Activated CD8-positive, alpha-beta T cell treated with anti-CD3 and anti-CD28 coated beads, Interleukin-2, amount 10 ng/mL, durations not matched to agents 7 days and 5 days (primary cell): Measurements from ENCODE around the gene SPSB4. TPM values are rescaled to one million over a fixed set of nuclear protein-coding genes. Genes with fewer than 3 reads are reported as not detected.

ENCODE experiments used
- ATAC-seq: fragments of 150-1000 bp; cut with Tn5 transposase; one replicate; pipeline ENCODE4 v1.10.0; 2021; ENCODE audit warnings: moderate library complexity
- CTCF ChIA-PET: fragments of 350-600 bp; sonication (Branson Sonifier 250); formaldehyde crosslinking; loops from one replicate; lab custom pipeline; 2021; ENCODE audit warnings: antibody characterized with exemption; lab: Charles Lee
- POLR2A ChIA-PET: fragments of 350-600 bp; sonication (Branson Sonifier 250); formaldehyde crosslinking; loops from one replicate; lab custom pipeline; 2021; ENCODE audit warnings: antibody characterized with exemption; lab: Charles Lee
- DNase-seq: peaks from one replicate; pipeline ENCODE4 v3.0.0-alpha.2; 2020
- H3K27ac Mint-ChIP-seq: one replicate; pipeline ENCODE4 v1.8.0; 2021; ENCODE audit warnings: mild to moderate bottlenecking, mixed read lengths
- H3K27me3 Mint-ChIP-seq: one replicate; pipeline ENCODE4 v1.8.0; 2021; ENCODE audit warnings: low read depth, mixed read lengths
- H3K36me3 Mint-ChIP-seq: one replicate; pipeline ENCODE4 v1.8.0; 2021; ENCODE audit warnings: low read depth, mixed read lengths
- H3K4me1 Mint-ChIP-seq: one replicate; pipeline ENCODE4 v1.8.0; 2021; ENCODE audit warnings: low read depth, mixed read lengths
- H3K4me3 Mint-ChIP-seq: one replicate; pipeline ENCODE4 v1.8.0; 2021; ENCODE audit warnings: mild to moderate bottlenecking, mixed read lengths
- H3K9me3 Mint-ChIP-seq: one replicate; pipeline ENCODE4 v1.8.0; 2022; ENCODE audit warnings: mixed read lengths; ENCODE audit not compliant: insufficient read depth
- total RNA-seq, 2 experiments: library from RNA; stranded (reverse); gene quantifications; one replicate each; pipeline ENCODE4 v1.2.3, GENCODE V29; 2021

The SPSB4 gene
- total RNA-seq, 2 experiments from 2014 or later, result not detected

DNA sequence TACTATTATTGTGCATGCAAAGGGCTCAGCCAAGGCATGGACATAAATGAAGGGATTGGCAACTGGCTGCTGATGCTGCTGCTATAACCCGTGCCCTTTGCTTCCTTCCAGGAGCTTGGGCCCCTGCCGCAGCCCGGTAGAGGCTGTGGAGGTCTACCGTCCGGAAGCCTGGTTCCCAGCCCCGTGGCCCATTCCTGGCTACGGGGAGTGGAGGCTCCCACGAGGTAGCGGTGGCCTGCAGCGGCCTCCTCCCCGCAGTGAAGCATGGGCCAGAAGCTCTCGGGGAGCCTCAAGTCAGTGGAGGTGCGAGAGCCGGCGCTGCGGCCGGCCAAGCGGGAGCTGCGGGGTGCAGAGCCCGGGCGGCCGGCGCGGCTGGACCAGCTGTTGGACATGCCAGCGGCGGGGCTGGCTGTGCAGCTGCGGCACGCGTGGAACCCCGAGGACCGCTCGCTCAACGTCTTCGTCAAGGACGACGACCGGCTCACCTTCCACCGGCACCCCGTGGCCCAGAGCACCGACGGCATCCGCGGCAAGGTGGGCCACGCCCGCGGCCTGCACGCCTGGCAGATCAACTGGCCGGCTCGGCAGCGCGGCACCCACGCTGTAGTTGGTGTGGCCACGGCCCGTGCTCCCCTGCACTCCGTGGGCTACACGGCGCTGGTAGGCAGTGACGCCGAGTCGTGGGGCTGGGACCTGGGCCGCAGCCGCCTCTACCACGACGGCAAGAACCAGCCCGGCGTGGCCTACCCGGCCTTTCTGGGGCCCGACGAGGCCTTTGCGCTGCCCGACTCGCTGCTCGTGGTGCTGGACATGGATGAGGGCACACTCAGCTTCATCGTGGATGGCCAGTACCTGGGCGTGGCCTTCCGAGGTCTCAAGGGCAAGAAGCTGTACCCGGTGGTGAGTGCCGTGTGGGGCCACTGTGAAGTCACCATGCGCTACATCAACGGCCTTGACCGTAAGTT, 15.0 kb downstream of the SPSB4 start:
- Mint-ChIP-seq H3K4me3 (no peak overlapping the region), H3K27me3 (peaks cover 3% of the 10 kb centered on the region), H3K36me3 (no peaks in the 10 kb centered on the region), H3K4me1 (peaks cover 10% of the 10 kb centered on the region), H3K27ac (no peak overlapping the region), H3K9me3 (no peaks in the 10 kb centered on the region)
- DNase-seq (no peak), ATAC-seq (no peak)
- ChIA-PET POLR2A (no interaction called here), CTCF (interaction anchor here (1.0 kb wide), 1 partner anchor 66 kb away, joined by 3 read pairs; no protein-coding TSS in a partner anchor)

DNA sequence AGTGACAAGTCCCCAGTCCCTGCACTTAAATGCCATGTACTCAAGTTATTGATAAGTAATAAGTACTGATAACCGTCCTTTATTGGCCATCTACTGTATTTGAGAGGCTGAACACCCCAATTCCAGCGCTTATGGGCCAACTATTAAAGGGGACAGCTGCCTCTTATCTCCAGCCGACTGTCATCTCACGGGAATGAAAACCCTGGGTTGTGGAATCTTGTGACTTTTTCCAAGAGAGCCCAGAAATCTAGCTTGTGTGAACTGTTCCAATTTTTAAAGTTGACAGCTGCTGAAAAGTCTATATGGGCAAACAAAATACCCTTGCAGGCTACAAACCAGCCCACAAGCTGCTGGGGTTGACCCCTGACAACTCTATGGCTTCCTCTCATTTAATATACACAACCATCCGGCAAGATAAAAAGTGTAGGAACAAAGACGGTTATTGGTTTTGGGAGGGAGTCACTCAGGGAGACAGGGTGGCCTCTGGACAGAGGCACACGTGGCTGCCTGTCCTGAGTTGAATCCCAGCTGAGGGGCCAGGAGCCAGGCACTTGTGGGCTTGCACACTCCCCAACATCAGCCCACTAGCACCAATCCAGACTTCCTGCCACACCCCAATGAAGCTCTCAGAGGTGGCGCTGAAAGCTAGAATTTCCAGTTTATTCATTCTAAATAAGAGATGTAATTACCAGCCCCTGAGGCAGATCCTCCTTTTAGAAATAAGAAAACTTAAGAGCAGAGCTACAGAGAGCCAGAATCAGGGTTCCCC, 16.2 kb downstream of the SPSB4 start:
- no peak for ATAC-seq
- H3K4me1 Mint-ChIP-seq, result peaks cover 10% of the 10 kb centered on the region
- no peak overlapping the region for H3K4me3 Mint-ChIP-seq
- ChIA-PET CTCF (interaction anchor here (1.0 to 1.1 kb wide), 2 partner anchors 16 to 67 kb away, joined by 3 read pairs; partner anchors contain the start of gene SPSB4), POLR2A (no interaction called here)
- H3K27me3 Mint-ChIP-seq, result no peaks in the 10 kb centered on the region
- H3K9me3 Mint-ChIP-seq, result no peaks in the 10 kb centered on the region
- no peak for DNase-seq
- no peaks in the 10 kb centered on the region for H3K36me3 Mint-ChIP-seq
- H3K27ac Mint-ChIP-seq, result no peak overlapping the region

DNA sequence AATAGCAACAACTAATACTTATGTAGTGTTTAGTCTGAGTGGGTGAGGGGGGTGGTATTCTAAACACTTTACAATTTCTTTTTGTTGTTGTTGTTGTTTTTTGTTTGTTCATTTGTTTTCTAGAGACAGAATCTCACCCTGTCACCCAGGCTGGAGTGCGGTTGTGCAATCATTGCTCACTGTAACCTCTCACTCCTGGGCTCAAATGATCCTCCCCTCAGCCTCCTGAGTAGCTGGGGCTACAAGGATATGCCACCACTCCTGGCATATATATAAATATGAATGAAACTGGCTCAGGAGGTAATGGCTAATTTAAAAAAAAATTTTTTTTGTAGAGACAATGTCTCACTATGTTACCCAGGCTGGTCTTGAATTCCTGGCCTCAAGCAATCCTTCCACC, 19.1 kb downstream of the SPSB4 start:
- ChIA-PET POLR2A (no interaction called here), CTCF (no interaction called here)
- Mint-ChIP-seq H3K36me3 (no peaks in the 10 kb centered on the region), H3K9me3 (no peaks in the 10 kb centered on the region), H3K4me1 (no peaks in the 10 kb centered on the region), H3K27ac (no peak overlapping the region), H3K27me3 (no peaks in the 10 kb centered on the region), H3K4me3 (no peak overlapping the region)
- DNase-seq (no peak), ATAC-seq (no peak)

DNA sequence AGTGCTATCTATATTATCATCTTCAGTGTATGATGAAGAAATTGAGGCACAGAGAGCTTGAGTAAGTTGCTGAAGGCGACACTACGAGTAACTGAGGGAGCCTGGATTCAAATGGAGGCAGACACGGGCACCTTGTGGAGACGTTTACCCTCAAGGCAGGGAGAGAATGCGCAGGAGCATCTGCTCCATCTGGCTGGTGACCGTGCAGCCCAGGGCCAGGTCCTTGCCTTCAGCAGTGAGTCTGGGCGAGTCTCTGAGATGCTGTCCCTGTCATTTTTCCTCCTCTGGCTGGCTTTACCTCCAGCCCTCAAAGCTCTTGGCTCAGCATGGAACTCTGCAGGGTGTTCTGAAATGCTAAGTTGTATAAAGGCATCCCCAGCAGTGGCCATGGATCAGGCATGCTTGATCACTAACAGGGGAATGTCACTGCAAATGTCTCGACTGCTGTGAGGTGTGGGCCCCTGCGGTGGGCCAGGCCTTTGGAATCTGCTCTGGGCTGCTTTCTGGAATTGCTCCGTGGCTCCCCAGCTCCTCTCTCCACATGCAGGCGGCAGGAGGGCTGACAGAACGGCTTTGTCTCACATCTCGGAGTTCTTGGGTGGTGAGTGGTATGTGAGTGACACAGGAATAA, 19.7 kb downstream of the SPSB4 start:
- DNase-seq, result no peak
- ChIA-PET CTCF (interaction anchor here (1.1 kb wide), 1 partner anchor 71 kb away, joined by 4 read pairs; no protein-coding TSS in a partner anchor), POLR2A (no interaction called here)
- Mint-ChIP-seq H3K4me1 (no peaks in the 10 kb centered on the region), H3K9me3 (no peaks in the 10 kb centered on the region), H3K27me3 (no peaks in the 10 kb centered on the region), H3K36me3 (no peaks in the 10 kb centered on the region), H3K4me3 (no peak overlapping the region), H3K27ac (no peak overlapping the region)
- no peak for ATAC-seq

DNA sequence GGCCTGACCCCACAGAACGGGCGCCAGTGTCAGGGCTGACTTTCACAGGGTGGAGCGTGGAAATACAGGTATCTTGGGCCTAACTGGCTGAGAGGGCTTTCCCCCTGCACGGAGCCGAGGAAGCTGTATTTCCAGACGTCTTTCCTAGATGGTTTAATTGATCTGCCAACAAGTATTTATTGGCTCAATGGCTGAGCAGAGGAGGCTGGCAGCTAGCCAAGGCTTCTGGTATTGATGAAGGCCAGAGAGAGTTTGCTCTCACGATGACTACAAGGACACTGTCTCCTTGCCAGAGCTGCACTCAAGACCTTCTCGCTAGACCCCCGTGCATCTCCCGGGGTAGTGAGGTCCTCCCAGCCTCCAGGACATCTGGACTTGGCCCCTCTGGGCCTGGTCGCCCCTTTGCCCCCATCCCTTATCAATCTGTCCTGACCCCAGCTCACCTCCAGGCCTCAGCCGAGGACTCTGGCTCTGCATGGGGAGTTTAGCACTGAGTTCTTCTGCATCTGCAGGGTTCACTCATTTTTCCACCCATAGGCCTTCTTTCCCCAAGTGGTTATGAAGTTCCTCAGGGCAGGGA, 20.6 kb downstream of the SPSB4 start:
- ATAC-seq, result no peak
- CTCF ChIA-PET, result interaction anchor here (1.1 kb wide), 1 partner anchor 71 kb away, joined by 4 read pairs; no protein-coding TSS in a partner anchor

DNA sequence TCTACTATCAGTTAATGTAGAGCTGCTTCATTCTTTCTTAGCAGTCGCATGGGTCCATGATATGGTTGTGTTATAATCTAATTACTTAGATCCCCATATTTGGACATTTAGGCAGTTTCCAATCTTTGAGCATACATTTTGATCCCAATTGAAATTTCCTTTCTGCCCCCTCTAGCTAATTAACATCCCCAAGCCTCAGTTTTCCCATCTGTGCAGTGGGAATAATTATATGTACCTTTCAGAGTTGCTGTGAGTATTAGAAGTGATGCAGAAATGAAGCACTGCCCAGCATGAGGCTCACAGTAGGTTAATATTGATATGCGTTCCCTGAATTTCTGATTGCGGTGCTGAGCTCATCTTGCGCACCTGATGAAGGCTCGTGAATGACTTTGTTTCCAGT, 21.8 kb downstream of the SPSB4 start:
- Mint-ChIP-seq H3K36me3 (no peaks in the 10 kb centered on the region), H3K4me1 (peaks cover 7% of the 10 kb centered on the region), H3K4me3 (no peak overlapping the region), H3K27ac (no peak overlapping the region), H3K9me3 (no peaks in the 10 kb centered on the region), H3K27me3 (peaks cover 2% of the 10 kb centered on the region)
- ChIA-PET CTCF (no interaction called here), POLR2A (no interaction called here)
- DNase-seq (no peak), ATAC-seq (no peak)

More for the DNA sequence above, 20.6 kb downstream of the SPSB4 start:
- Mint-ChIP-seq H3K9me3 (no peaks in the 10 kb centered on the region), H3K36me3 (no peaks in the 10 kb centered on the region), H3K27ac (no peak overlapping the region), H3K4me3 (no peak overlapping the region), H3K4me1 (no peaks in the 10 kb centered on the region), H3K27me3 (no peaks in the 10 kb centered on the region)
- DNase-seq, result no peak
- POLR2A ChIA-PET, result no interaction called here

DNA sequence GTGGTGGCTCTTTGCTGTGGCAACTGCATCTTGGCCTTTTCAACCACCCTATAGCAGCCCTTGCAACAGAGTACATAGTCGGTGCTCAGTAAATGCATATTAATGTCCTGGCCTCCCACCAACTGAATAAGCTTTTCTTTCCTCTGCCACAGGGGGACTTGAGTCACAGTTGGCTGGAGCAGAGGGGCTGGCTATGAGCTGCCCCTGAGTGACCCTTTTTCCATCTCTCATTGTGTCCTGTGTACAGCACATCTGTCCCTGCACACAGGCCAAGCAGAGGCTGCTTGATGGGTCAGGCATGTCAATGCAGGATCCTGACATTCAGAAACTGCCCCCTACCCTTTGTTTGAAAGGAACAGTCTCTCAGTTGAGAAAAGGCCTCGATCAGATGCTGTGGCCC, 22.4 kb downstream of the SPSB4 start:
- DNase-seq (no peak), ATAC-seq (no peak)
- H3K4me1 Mint-ChIP-seq, result peaks cover 7% of the 10 kb centered on the region
- H3K9me3 Mint-ChIP-seq, result no peaks in the 10 kb centered on the region
- POLR2A ChIA-PET, result no interaction called here
- no peak overlapping the region for H3K27ac Mint-ChIP-seq
- CTCF ChIA-PET, result no interaction called here
- H3K27me3 Mint-ChIP-seq, result peaks cover 2% of the 10 kb centered on the region
- no peak overlapping the region for H3K4me3 Mint-ChIP-seq
- no peaks in the 10 kb centered on the region for H3K36me3 Mint-ChIP-seq

DNA sequence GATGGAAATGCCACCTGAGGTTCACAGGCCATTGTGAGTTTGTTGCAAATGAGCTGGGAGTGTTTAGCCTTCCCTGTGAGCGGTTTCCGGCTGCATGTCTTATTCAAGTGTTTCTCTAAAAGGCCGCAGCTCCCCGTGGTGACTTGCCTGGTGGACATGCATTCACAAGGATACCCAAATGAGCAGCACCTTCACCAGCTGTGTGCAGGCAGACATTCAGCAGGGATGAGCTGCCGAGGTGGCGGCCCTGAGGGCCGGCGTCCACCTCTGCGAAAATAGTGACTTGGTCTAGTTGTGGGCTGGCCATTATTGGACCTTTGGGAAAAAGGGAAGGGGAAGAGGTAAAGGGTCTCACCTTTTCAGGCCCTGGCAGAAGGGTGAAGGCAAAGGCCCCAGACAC, 23.4 kb downstream of the SPSB4 start:
- H3K4me1 Mint-ChIP-seq, result peaks cover 7% of the 10 kb centered on the region
- POLR2A ChIA-PET, result no interaction called here

DNA sequence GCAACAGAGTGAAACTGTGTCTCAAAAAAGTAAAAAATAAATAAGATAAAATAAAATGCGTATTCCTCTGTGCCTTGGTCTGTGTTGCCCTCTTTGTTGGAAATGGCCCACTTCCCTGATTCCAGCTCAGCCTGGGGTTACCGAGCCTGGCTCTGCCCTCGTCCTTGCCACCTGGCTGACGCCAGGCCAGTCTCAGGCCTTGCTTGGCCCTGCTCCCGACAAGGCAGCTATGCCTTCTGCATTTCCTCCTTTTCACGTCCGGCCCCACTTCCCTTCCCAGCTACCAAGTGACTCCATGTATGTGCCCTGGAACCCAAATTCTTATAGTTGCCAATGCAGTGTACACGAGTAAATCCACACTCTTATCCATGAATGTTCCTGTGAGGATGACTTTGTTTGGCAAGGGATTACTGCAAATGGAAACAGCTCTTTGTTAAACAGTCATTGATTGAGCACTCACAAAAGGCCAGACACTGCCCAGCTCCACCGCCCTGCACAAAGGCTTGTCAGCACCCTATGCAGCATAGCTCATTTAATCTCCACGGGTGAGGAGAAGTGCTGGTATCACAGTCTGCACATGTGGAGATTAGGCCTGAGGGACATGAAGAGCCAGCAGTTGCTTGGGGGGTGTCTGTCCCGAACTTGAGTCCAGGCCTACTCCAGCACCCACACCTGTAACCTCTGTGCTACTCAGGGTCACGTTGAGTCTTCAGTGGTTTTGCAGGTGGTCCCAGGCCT, 25.1 kb downstream of the SPSB4 start:
- H3K27ac Mint-ChIP-seq, result no peak overlapping the region

More for the DNA sequence above, 23.4 kb downstream of the SPSB4 start:
- peaks cover 4% of the 10 kb centered on the region for H3K27me3 Mint-ChIP-seq
- H3K9me3 Mint-ChIP-seq, result no peaks in the 10 kb centered on the region
- no peak for DNase-seq
- H3K27ac Mint-ChIP-seq, result no peak overlapping the region
- CTCF ChIA-PET, result no interaction called here
- no peak for ATAC-seq
- H3K4me3 Mint-ChIP-seq, result no peak overlapping the region
- H3K36me3 Mint-ChIP-seq, result no peaks in the 10 kb centered on the region

DNA sequence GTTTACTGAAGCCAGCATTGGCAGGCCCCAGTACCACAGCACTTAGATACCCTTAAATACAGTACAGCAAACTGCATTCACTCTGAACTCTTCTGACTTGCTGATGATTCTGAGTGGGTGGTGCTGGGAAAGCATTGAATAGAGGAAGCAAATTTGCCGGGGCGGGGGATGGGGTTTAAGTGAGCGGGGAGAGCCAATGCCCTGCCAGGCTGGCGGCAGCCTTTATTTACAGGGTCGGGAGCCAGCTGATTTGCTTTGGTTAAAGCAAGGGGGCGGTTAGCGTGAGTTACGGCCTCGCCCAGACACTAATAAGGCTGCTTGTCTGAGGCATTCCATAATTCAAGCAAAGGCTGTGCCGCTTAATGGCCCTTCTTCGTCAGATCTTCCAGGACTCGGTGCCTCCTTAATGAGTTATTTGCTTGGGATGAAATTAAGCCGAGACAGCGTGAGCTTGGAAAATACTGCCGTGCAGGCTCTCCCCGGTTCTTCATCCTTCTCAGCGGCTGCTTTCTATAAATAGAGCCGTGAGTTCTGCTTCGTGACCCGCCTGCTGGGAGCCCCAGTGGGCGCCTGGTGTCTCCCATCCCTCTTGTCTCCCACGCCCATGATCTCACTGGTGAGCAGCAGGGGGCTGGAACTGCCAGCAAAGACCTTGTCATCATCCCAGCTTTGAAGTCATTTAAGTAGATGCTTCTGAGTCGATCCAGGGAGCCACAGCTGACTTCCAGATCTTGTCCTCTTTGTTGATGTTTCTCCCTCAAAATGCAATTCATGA, 25.8 kb downstream of the SPSB4 start:
- CTCF ChIA-PET, result interaction anchor here (1.0 to 1.6 kb wide), 3 partner anchors 29 to 76 kb away, joined by 3 read pairs; no protein-coding TSS in a partner anchor
- no peaks in the 10 kb centered on the region for H3K36me3 Mint-ChIP-seq
- no peak overlapping the region for H3K27ac Mint-ChIP-seq
- H3K4me3 Mint-ChIP-seq, result no peak overlapping the region
- DNase-seq (no peak), ATAC-seq (no peak)
- POLR2A ChIA-PET, result no interaction called here
- H3K9me3 Mint-ChIP-seq, result no peaks in the 10 kb centered on the region
- peaks cover 7% of the 10 kb centered on the region for H3K4me1 Mint-ChIP-seq
- H3K27me3 Mint-ChIP-seq, result peaks cover 7% of the 10 kb centered on the region

More for the DNA sequence above, 25.1 kb downstream of the SPSB4 start:
- Mint-ChIP-seq H3K27me3 (peaks cover 7% of the 10 kb centered on the region), H3K4me3 (no peak overlapping the region), H3K9me3 (no peaks in the 10 kb centered on the region), H3K36me3 (no peaks in the 10 kb centered on the region), H3K4me1 (peaks cover 7% of the 10 kb centered on the region)
- DNase-seq (no peak), ATAC-seq (no peak)
- POLR2A ChIA-PET, result no interaction called here
- CTCF ChIA-PET, result interaction anchor here (1.0 to 1.6 kb wide), 2 partner anchors 28 to 64 kb away, joined by 3 read pairs; no protein-coding TSS in a partner anchor
